Sigmoid colon (tissue), 4 donors: ENCODE results near the gene KRT75.

Experiments
- CTCF ChIP-seq, 4 experiments: fragments of 450-650 bp in 3 of 4; fragments of 200-600 bp in 1 of 4; IDR thresholded peaks; one replicate each; pipeline ENCODE4 v1.5.1; 2016 to 2019; ENCODE audit warnings: antibody characterized with exemption in 4 of 4, mild to moderate bottlenecking in 3 of 4, moderate library complexity in 2 of 4
- POLR2A ChIP-seq, 2 donors: fragments of 450-650 bp; IDR thresholded peaks; one replicate each; pipeline ENCODE4 v1.6.1; 2016; ENCODE audit warnings: antibody characterized with exemption in 2 of 2, mild to moderate bottlenecking in 2 of 2, moderate library complexity in 2 of 2
- POLR2AphosphoS5 ChIP-seq, 4 donors: sonication (generic); formaldehyde crosslinking; IDR thresholded peaks; one replicate each; pipeline ENCODE4 v1.6.1; 2017; ENCODE audit warnings: antibody characterized with exemption in 4 of 4

DNA sequence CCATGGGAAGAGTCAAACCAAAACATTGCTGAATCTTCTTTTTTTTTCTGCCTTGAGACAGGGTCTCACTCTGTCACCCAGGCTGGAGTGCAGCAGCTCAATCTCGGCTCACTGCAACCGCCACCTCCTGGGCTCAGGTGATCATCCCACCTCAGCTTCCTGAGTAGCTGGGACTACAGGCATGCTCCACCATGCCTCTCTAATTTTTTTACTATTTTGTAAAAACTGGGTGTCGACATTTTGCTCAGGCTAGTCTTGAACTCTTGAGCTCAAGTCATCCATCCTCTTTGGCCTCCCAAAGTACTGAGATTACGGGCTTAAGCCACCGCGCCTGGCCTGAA lies 1.5 kb upstream of the KRT75 start:
- TF ChIP-seq POLR2AphosphoS5 (IDR thresholded peaks at IDR 0.05) (no peak), POLR2A (IDR thresholded peaks at IDR 0.05) (no peak), CTCF (IDR thresholded peaks at IDR 0.05) (no peak)
